Activated CD8-positive, alpha-beta T cell treated with anti-CD3 and anti-CD28 coated beads for 36 hours (primary cell): ENCODE data around the gene VDR. TPM values are rescaled to one million over a fixed set of nuclear protein-coding genes. Genes with fewer than 3 reads are reported as not detected.

Experiments
- ATAC-seq: fragments of 200-7000 bp; cut with Tn5 transposase; one replicate; pipeline ENCODE4 v1.10.0; 2021; ENCODE audit warnings: mild to moderate bottlenecking, moderate library complexity
- CTCF ChIA-PET: fragments of 350-600 bp; sonication (Branson Sonifier 250); formaldehyde crosslinking; loops from one replicate; lab custom pipeline; 2021; ENCODE audit warnings: antibody characterized with exemption; lab: Charles Lee
- POLR2A ChIA-PET: fragments of 350-600 bp; sonication (Branson Sonifier 250); formaldehyde crosslinking; loops from one replicate; lab custom pipeline; 2021; ENCODE audit warnings: antibody characterized with exemption; lab: Charles Lee
- DNase-seq: peaks from one replicate; pipeline ENCODE4 v3.0.0-alpha.2; 2020
- H3K27ac Mint-ChIP-seq: one replicate; pipeline ENCODE4 v1.8.0; 2021; ENCODE audit warnings: mild to moderate bottlenecking, mixed read lengths
- H3K27me3 Mint-ChIP-seq: one replicate; pipeline ENCODE4 v1.8.0; 2021; ENCODE audit warnings: mixed read lengths
- H3K36me3 Mint-ChIP-seq: one replicate; pipeline ENCODE4 v1.8.0; 2021; ENCODE audit warnings: low read depth, mixed read lengths
- H3K4me1 Mint-ChIP-seq: one replicate; pipeline ENCODE4 v1.8.0; 2021; ENCODE audit warnings: low read depth, mixed read lengths
- H3K4me3 Mint-ChIP-seq: one replicate; pipeline ENCODE4 v1.8.0; 2021; ENCODE audit warnings: mild to moderate bottlenecking, moderate library complexity, mixed read lengths
- H3K9me3 Mint-ChIP-seq: one replicate; pipeline ENCODE4 v1.8.0; 2021; ENCODE audit warnings: mixed read lengths
- CTCF ChIP-seq: fragments of 200-600 bp; IDR thresholded peaks from one replicate; pipeline ENCODE4 v1.8.0; 2022; ENCODE audit warnings: antibody characterized with exemption, mild to moderate bottlenecking
- intact Hi-C: fragments of 100-400 bp; cut with micrococcal nuclease; formaldehyde crosslinking; loops from one replicate; pipeline ENCODE4 v1.10.0; 2022
- total RNA-seq, 2 experiments: library from RNA; stranded (reverse); gene quantifications; one replicate each; pipeline ENCODE4 v1.2.3, GENCODE V29; 2021

The VDR gene
- total RNA-seq, 2 experiments from 2014 or later, result 84.6 to 86.4 TPM

GRCh38 chr12:47829584-47829983 lies 75.2 kb downstream of the VDR start:
- no peak for DNase-seq
- peaks cover 89% of the 10 kb centered on the region for H3K4me1 Mint-ChIP-seq
- no peak for ATAC-seq
- intact Hi-C loops, result no loop called here
- CTCF ChIA-PET, result interaction anchor here (1.1 to 19.7 kb wide), 5 partner anchors 9 to 87 kb away, joined by 3 to 624 read pairs (median 33); partner anchors contain the start of gene HDAC7
- H3K9me3 Mint-ChIP-seq, result no peaks in the 10 kb centered on the region
- peaks cover 3% of the 10 kb centered on the region for H3K36me3 Mint-ChIP-seq
- no peaks in the 10 kb centered on the region for H3K27me3 Mint-ChIP-seq
- H3K4me3 Mint-ChIP-seq, result peak overlapping the region; percentile 56
- peak overlapping the region; percentile 84 for H3K27ac Mint-ChIP-seq
- POLR2A ChIA-PET, result interaction anchor here (21.6 kb wide), 1 partner anchor 25 kb away, joined by 904 read pairs; the partner anchor contains the start of gene HDAC7
- no peak for TF ChIP-seq CTCF

DNA sequence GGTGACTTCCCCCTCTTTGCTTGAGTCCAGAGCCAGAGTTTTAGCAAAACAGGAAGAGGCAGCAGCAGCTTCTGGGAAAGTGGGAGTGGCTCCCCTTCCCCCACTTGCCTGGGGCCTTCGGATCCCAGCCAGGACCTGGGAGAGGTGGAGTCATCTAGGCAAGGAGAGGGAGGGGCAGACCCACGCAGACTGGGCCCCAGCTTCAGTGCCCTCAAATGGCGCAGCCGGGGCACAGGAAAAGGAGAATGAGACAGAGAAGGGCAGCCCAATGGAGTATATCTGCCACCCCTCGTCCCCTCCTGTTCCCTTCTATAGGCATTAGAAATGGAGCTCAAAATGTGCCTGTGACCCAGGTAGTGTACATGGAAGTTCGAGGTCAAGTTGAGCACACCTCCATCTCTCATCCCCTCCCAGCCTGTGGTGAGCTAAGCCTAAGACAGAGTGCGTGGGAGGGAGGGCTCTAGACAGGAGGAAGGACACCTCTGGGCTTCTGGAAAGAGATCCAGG lies 75.8 kb downstream of the VDR start:
- TF ChIP-seq CTCF, result no peak
- Mint-ChIP-seq H3K4me1 (peaks cover 89% of the 10 kb centered on the region), H3K27ac (peak overlapping the region; percentile 84), H3K9me3 (no peaks in the 10 kb centered on the region), H3K4me3 (peak overlapping the region; percentile 56), H3K27me3 (no peaks in the 10 kb centered on the region), H3K36me3 (peaks cover 3% of the 10 kb centered on the region)
- ATAC-seq (no peak), DNase-seq (no peak)
- POLR2A ChIA-PET, result interaction anchor here (0.6 to 21.6 kb wide), 2 partner anchors 20 to 25 kb away, joined by 3 to 904 read pairs; partner anchors contain the start of gene HDAC7
- CTCF ChIA-PET, result interaction anchor here (1.1 to 19.7 kb wide), 6 partner anchors 9 to 87 kb away, joined by 3 to 624 read pairs (median 26); partner anchors contain the start of gene HDAC7
- intact Hi-C loops, result no loop called here

DNA sequence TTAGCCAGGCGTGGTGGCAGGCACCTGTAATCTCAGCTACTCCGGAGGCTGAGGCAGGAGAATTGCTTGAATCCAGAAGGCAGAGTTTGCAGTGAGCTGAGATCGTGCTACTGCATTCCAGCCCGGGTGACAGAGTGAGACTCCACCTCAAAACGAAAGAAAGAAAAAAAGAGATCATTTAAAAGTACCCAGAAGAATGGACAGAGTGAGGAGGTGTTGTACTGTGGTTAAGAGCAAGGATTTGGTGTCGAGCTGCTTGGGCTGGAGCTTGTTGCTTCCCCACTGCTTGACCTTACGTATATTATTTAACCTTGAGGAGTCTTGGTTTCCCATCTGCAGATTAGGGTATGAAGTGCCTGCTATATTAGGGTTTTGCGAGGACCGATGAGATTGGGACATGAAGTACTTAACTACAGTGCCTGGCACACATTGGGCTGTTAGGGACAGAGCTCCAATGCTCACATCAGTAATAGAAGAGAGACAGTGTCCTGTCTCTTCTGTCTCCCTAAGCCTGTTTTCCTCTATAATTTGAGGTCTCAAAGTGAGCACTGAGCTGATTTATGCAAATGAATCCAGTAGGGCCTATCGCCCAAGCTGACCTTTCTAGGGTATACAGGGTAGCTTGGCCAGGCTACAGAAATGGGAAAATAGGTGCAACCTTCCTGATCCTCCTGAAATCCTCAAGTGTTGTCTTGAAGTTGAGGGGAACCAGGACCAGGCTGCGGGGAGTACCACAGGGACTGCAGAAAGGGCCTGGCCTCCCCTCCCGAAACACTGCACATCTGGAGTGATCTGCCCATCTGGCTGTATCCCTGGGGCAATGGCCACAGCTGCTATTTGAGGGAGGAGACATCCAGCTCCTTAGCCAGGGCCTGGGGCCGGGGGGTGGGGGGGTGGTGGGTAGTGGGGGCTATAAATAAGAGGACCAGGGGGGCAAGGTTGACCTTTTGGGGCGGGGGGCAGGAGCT lies 76.5 kb downstream of the VDR start:
- ChIA-PET CTCF (interaction anchor here (1.5 to 19.7 kb wide), 5 partner anchors 9 to 86 kb away, joined by 9 to 624 read pairs (median 33); partner anchors contain the start of gene HDAC7), POLR2A (interaction anchor here (0.6 to 21.6 kb wide), 2 partner anchors 21 to 24 kb away, joined by 3 to 904 read pairs; partner anchors contain the start of gene HDAC7)
- peak overlapping the region; percentile 84 for H3K27ac Mint-ChIP-seq
- H3K27me3 Mint-ChIP-seq, result no peaks in the 10 kb centered on the region
- H3K4me3 Mint-ChIP-seq, result peak overlapping the region; percentile 13
- H3K36me3 Mint-ChIP-seq, result peaks cover 3% of the 10 kb centered on the region
- no peak for ATAC-seq
- DNase-seq, result no peak
- H3K9me3 Mint-ChIP-seq, result no peaks in the 10 kb centered on the region
- peaks cover 88% of the 10 kb centered on the region for H3K4me1 Mint-ChIP-seq
- intact Hi-C loops, result no loop called here
- no peak for TF ChIP-seq CTCF

DNA sequence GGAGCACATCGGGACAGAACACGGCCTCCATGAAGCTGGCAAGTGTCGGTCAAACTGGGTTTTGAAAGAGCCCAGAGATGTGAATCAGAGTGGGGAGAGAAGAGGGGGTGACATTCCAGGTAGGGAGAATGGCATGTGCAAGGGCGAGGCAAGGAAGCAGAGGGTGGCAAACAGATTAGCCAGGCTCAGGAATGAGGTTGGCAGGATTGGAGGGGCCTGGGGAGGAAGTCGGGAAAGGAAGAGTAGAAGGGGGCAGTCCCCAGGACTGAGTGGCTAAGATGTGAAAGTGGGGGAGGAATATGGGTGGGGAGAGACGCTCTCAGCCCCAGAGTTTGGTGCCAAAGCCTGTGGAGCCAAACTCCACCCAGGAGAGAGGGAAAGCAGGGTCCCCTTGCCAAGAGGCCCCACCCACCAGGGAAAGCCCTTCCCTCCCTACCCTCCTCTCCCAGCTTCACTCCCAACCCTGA lies 79.6 kb downstream of the VDR start:
- no peak for TF ChIP-seq CTCF
- DNase-seq, result no peak
- peaks cover 3% of the 10 kb centered on the region for H3K36me3 Mint-ChIP-seq
- ChIA-PET POLR2A (interaction anchor here (1.1 to 21.6 kb wide), 2 partner anchors 13 to 21 kb away, joined by 3 to 904 read pairs; partner anchors contain the start of gene HDAC7), CTCF (interaction anchor here (1.9 to 19.7 kb wide), 2 partner anchors 13 to 20 kb away, joined by 17 to 624 read pairs; no protein-coding TSS in a partner anchor)
- no peaks in the 10 kb centered on the region for H3K9me3 Mint-ChIP-seq
- no peaks in the 10 kb centered on the region for H3K27me3 Mint-ChIP-seq
- peak overlapping the region; percentile 92 for H3K27ac Mint-ChIP-seq
- intact Hi-C loops, result no loop called here
- no peak overlapping the region for H3K4me3 Mint-ChIP-seq
- ATAC-seq, result no peak
- peaks cover 87% of the 10 kb centered on the region for H3K4me1 Mint-ChIP-seq
